NCI-H2196 (cell line): Measurements from ENCODE around the gene CDH20.

ENCODE experiments used
- DNase-seq: peaks from one replicate; lab custom pipeline; 2025; ENCODE audit not compliant: unreplicated experiment; lab: John Stamatoyannopoulos, UW

CDH20 gene

GRCh38 chr18:61333271-61333745 is at the start of gene CDH20:
TSS of gene CDH20 (plus strand) at chr18:61333430.
- DNase-seq, result no peak

- DNase-seq, result no peak
Observed at GRCh38 chr18:61284039-61284438, 49.2 kb upstream of the CDH20 start.

GRCh38 chr18:61285777-61286176 is 47.5 kb upstream of the CDH20 start:
- no peak for DNase-seq

- no peak for DNase-seq
Observed at GRCh38 chr18:61286867-61287266, 46.4 kb upstream of the CDH20 start.

GRCh38 chr18:61290616-61291015 is 42.6 kb upstream of the CDH20 start:
- no peak for DNase-seq

GRCh38 chr18:61292280-61293035 is 40.8 kb upstream of the CDH20 start:
- no peak for DNase-seq

GRCh38 chr18:61295153-61295552 is 38.1 kb upstream of the CDH20 start:
- no peak for DNase-seq

- DNase-seq, result no peak
Observed at GRCh38 chr18:61308004-61308403, 25.2 kb upstream of the CDH20 start.

GRCh38 chr18:61308795-61309393 is 24.3 kb upstream of the CDH20 start:
- no peak for DNase-seq

- DNase-seq, result peak; percentile 29
Observed at GRCh38 chr18:61322265-61322873, 10.9 kb upstream of the CDH20 start.

GRCh38 chr18:61323951-61324350 is 9.3 kb upstream of the CDH20 start:
- no peak for DNase-seq

GRCh38 chr18:61326407-61326806 is 6.8 kb upstream of the CDH20 start:
- DNase-seq, result no peak

- no peak for DNase-seq
Observed at GRCh38 chr18:61329398-61329797, 3.8 kb upstream of the CDH20 start.

- DNase-seq, result no peak
Observed at GRCh38 chr18:61331051-61331450, 2.2 kb upstream of the CDH20 start.

- no peak for DNase-seq
Observed at GRCh38 chr18:61333746-61334490, 688 bp downstream of the CDH20 start.

GRCh38 chr18:61334491-61334850 is 1.2 kb downstream of the CDH20 start:
- DNase-seq, result no peak

- no peak for DNase-seq
Observed at GRCh38 chr18:61334951-61335683, 1.9 kb downstream of the CDH20 start.

GRCh38 chr18:61335684-61336555 is 2.7 kb downstream of the CDH20 start:
- no peak for DNase-seq

GRCh38 chr18:61336766-61337165 is 3.5 kb downstream of the CDH20 start:
- no peak for DNase-seq

GRCh38 chr18:61337527-61337926 is 4.3 kb downstream of the CDH20 start:
- no peak for DNase-seq
